H1 (cell line): Measurements from ENCODE around the gene RBM44. TPM values are rescaled to one million over a fixed set of nuclear protein-coding genes. Genes with fewer than 3 reads are reported as not detected.

Source experiments
- CTCF ChIA-PET: fragments of 300-600 bp; sonication (Branson Sonifier 250); formaldehyde crosslinking; loops from one replicate; lab custom pipeline; 2021; ENCODE audit not compliant: partially characterized antibody; lab: Charles Lee
- POLR2A ChIA-PET: fragments of 300-600 bp; sonication (Branson Sonifier 250); formaldehyde crosslinking; loops from one replicate; lab custom pipeline; 2021; ENCODE audit warnings: inconsistent platforms; ENCODE audit not compliant: partially characterized antibody; lab: Charles Lee
- DNase-seq, 2 experiments: peaks; one replicate each; pipeline versions ENCODE4 v3.0.0 to v3.0.0-alpha.2; 2010 to 2022; ENCODE audit warnings: low spot score in 2 of 2, low read depth in 1 of 2, mixed read lengths in 1 of 2
- FAIRE-seq: peaks from 2 replicates; lab custom pipeline; 2011; peaks lifted over from hg19 to GRCh38; lab: Jason Lieb, UNC
- H2AFZ ChIP-seq: 2 replicates; pipeline ENCODE4 v1.8.1; 2012; ENCODE audit warnings: low read length, inconsistent platforms
- H2AK5ac ChIP-seq: 2 replicates; pipeline ENCODE4 v1.6.1; 2013; ENCODE audit warnings: low read depth, low read length
- H2BK120ac ChIP-seq: replicated peaks from 2 replicates; pipeline ENCODE3; 2013; ENCODE audit warnings: low read depth, low read length, inconsistent platforms
- H2BK12ac ChIP-seq: 2 replicates; pipeline ENCODE4 v1.6.1; 2013; ENCODE audit warnings: low read depth, low read length
- H2BK15ac ChIP-seq: 2 replicates; pipeline ENCODE4 v1.6.1; 2013; ENCODE audit warnings: low read length
- H2BK20ac ChIP-seq: 2 replicates; pipeline ENCODE4 v1.6.1; 2013; ENCODE audit warnings: low read length
- H2BK5ac ChIP-seq: 2 replicates; pipeline ENCODE4 v1.6.1; 2013; ENCODE audit warnings: low read depth, low read length
- H3K14ac ChIP-seq: 2 replicates; pipeline ENCODE4 v1.6.1; 2013; ENCODE audit warnings: inconsistent platforms; ENCODE audit not compliant: insufficient read length
- H3K18ac ChIP-seq: 2 replicates; pipeline ENCODE4 v1.6.1; 2013; ENCODE audit warnings: low read length; ENCODE audit errors: extremely low read depth
- H3K23ac ChIP-seq: 2 replicates; pipeline ENCODE4 v1.6.1; 2013; ENCODE audit warnings: inconsistent platforms; ENCODE audit not compliant: insufficient read length
- H3K23me2 ChIP-seq: 2 replicates; pipeline ENCODE4 v1.6.1; 2013; ENCODE audit warnings: low read depth, low read length
- H3K27ac ChIP-seq: 2 replicates; pipeline ENCODE4 v1.6.1; 2011; ENCODE audit warnings: low read depth, low read length, inconsistent platforms
- H3K27me3 ChIP-seq, 4 experiments: replicated peaks in 1 of 4; 1 replicate in 1 of 4; 2 replicates in 3 of 4; pipeline versions ENCODE4 v1.6.1 to v1.8.1; 2011 to 2013; ENCODE audit warnings: low read length in 3 of 4, mild to moderate bottlenecking in 3 of 4, inconsistent platforms in 2 of 4, mixed read lengths in 2 of 4, moderate library complexity in 1 of 4; ENCODE audit not compliant: control insufficient read depth in 3 of 4, insufficient read depth in 3 of 4; ENCODE audit errors: extremely low read depth in 1 of 4
- H3K36me3 ChIP-seq, 4 experiments: 2 replicates each; pipeline versions ENCODE4 v1.6.1 to v1.8.1; 2011 to 2013; ENCODE audit warnings: mild to moderate bottlenecking in 4 of 4, low read length in 3 of 4, moderate library complexity in 2 of 4, control low read depth in 1 of 4, inconsistent platforms in 1 of 4; ENCODE audit not compliant: insufficient read depth in 4 of 4, control insufficient read depth in 2 of 4
- H3K4ac ChIP-seq: replicated peaks from 2 replicates; pipeline ENCODE3; 2013; ENCODE audit warnings: low read length, low read depth, mixed read lengths, inconsistent platforms; ENCODE audit not compliant: insufficient read length
- H3K4me1 ChIP-seq, 4 experiments: replicated peaks in 1 of 4; 1 replicate in 1 of 4; 2 replicates in 3 of 4; pipeline versions ENCODE4 v1.6.1 to v1.8.1; 2011 to 2013; ENCODE audit warnings: low read length in 3 of 4, inconsistent platforms in 2 of 4, mixed read lengths in 1 of 4; ENCODE audit not compliant: insufficient read depth in 4 of 4, control insufficient read depth in 3 of 4
- H3K4me2 ChIP-seq, 2 experiments: 2 replicates each; pipeline versions ENCODE4 v1.6.1 to v1.8.1; 2011 to 2013; ENCODE audit warnings: low read depth in 2 of 2, low read length in 2 of 2, control low read depth in 1 of 2, inconsistent platforms in 1 of 2, mild to moderate bottlenecking in 1 of 2; ENCODE audit not compliant: insufficient read depth in 1 of 2
- H3K4me3 ChIP-seq, 4 experiments: fragments of 200-600, 300-600 bp in 1 of 4; sonication (generic), shearing (Covaris generic), sonication (Bioruptor Twin) in 1 of 4; 2 replicates each; pipeline versions ENCODE4 v1.5.1 to v1.8.1; 2011 to 2016; ENCODE audit warnings: low read length in 4 of 4, low read depth in 3 of 4, control low read depth in 2 of 4, inconsistent platforms in 2 of 4, mild to moderate bottlenecking in 2 of 4, mixed read lengths in 1 of 4, moderate library complexity in 1 of 4; ENCODE audit not compliant: insufficient read depth in 2 of 4; ENCODE audit errors: extremely low read depth in 1 of 4
- H3K56ac ChIP-seq: replicated peaks from 2 replicates; pipeline ENCODE3; 2013; ENCODE audit warnings: low read depth, mild to moderate bottlenecking, mixed read lengths, low read length, inconsistent platforms; ENCODE audit not compliant: insufficient read length
- H3K79me1 ChIP-seq: 2 replicates; pipeline ENCODE4 v1.6.1; 2013; ENCODE audit warnings: low read depth, low read length, control low read depth
- H3K79me2 ChIP-seq, 2 experiments: 2 replicates each; pipeline versions ENCODE4 v1.6.1 to v1.8.1; 2012 to 2013; ENCODE audit warnings: low read length in 2 of 2, mild to moderate bottlenecking in 2 of 2, inconsistent platforms in 1 of 2; ENCODE audit not compliant: insufficient read depth in 2 of 2, control insufficient read depth in 1 of 2
- H3K9ac ChIP-seq, 4 experiments: replicated peaks in 1 of 4; 1 replicate in 1 of 4; 2 replicates in 3 of 4; pipeline versions ENCODE4 v1.6.1 to v1.8.1; 2011 to 2013; ENCODE audit warnings: low read depth in 3 of 4, low read length in 3 of 4, control low read depth in 2 of 4, mild to moderate bottlenecking in 2 of 4, moderate library complexity in 2 of 4, inconsistent platforms in 1 of 4; ENCODE audit errors: extremely low read depth in 1 of 4
- H3K9me3 ChIP-seq, 2 experiments: 2 replicates each; pipeline versions ENCODE4 v1.6.1 to v1.8.1; 2012 to 2013; ENCODE audit warnings: mild to moderate bottlenecking in 2 of 2, moderate library complexity in 2 of 2, control low read depth in 1 of 2, inconsistent platforms in 1 of 2, low read depth in 1 of 2, low read length in 1 of 2, mixed read lengths in 1 of 2; ENCODE audit not compliant: insufficient read depth in 2 of 2
- H4K20me1 ChIP-seq, 2 experiments: replicated peaks in 1 of 2; 2 replicates each; pipeline versions ENCODE3 to v1.8.1; 2011 to 2013; ENCODE audit warnings: inconsistent platforms in 2 of 2, low read length in 2 of 2, mild to moderate bottlenecking in 1 of 2; ENCODE audit not compliant: insufficient read depth in 2 of 2, control insufficient read depth in 1 of 2
- H4K5ac ChIP-seq: 2 replicates; pipeline ENCODE4 v1.6.1; 2013; ENCODE audit warnings: low read length, low read depth, mixed read lengths, inconsistent platforms; ENCODE audit not compliant: insufficient read length
- H4K8ac ChIP-seq: 2 replicates; pipeline ENCODE4 v1.8.0; 2013; ENCODE audit warnings: mild to moderate bottlenecking, moderate library complexity, low read length, inconsistent platforms; ENCODE audit not compliant: insufficient read depth; ENCODE audit errors: extremely low read depth
- H4K91ac ChIP-seq: replicated peaks from 2 replicates; pipeline ENCODE3; 2013; ENCODE audit warnings: low read length, mixed read lengths, inconsistent platforms; ENCODE audit not compliant: insufficient read length
- EP300 ChIP-seq, 2 experiments: IDR thresholded peaks; 1 replicate in 1 of 2; 2 replicates in 1 of 2; pipeline ENCODE4 v1.6.1; 2011 to 2012; ENCODE audit warnings: low read depth in 2 of 2, low read length in 2 of 2, mild to moderate bottlenecking in 2 of 2, borderline replicate concordance in 1 of 2, inconsistent platforms in 1 of 2, moderate library complexity in 1 of 2
- EZH2 ChIP-seq: fragments of 200-600 bp; sonication (generic); IDR thresholded peaks from 2 replicates; pipeline ENCODE4 v1.7.1; 2012; ENCODE audit warnings: low read depth, mild to moderate bottlenecking, moderate library complexity, low read length, inconsistent platforms; ENCODE audit not compliant: severe bottlenecking
- MAFK ChIP-seq: IDR thresholded peaks from 2 replicates; pipeline ENCODE4 v1.6.1; 2012; ENCODE audit warnings: low read depth, mild to moderate bottlenecking, improper control_type of control experiment, low read length
- SAP30 ChIP-seq: fragments of 300-600 bp; sonication (generic); IDR thresholded peaks from 2 replicates; pipeline ENCODE4 v1.7.1; 2012; ENCODE audit warnings: low read length, moderate library complexity, mild to moderate bottlenecking, inconsistent platforms; ENCODE audit not compliant: insufficient read depth, insufficient replicate concordance
- SIRT6 ChIP-seq: IDR thresholded peaks from one replicate; pipeline ENCODE4 v1.7.1; 2012; ENCODE audit warnings: low read length, inconsistent platforms
- SP4 ChIP-seq: IDR thresholded peaks from 2 replicates; pipeline ENCODE4 v1.6.1; 2012; ENCODE audit warnings: low read length, inconsistent platforms
- WGBS, 2 experiments: shearing (Covaris generic) in 1 of 2; methylation state at CpG; one replicate each; pipeline versions ENCODE4 v1.1.6 to v1.1.7; 2013 to 2015; ENCODE audit warnings: low lambda C conversion rate in 2 of 2, mixed read lengths in 2 of 2, inconsistent platforms in 1 of 2, low coverage in 1 of 2, missing lambda C conversion rate in 1 of 2; ENCODE audit not compliant: insufficient replicate concordance in 2 of 2, insufficient coverage in 1 of 2, insufficient read length in 1 of 2; ENCODE audit errors: extremely low coverage in 1 of 2, missing lambda C conversion rate in 1 of 2; 5-methylcytosine and 5-hydroxymethylcytosine counted together
- polyA plus RNA-seq, 7 experiments: library from polyadenylated mRNA; depleted of rRNA in 3 of 7; stranded (reverse) in 5 of 7; unstranded in 2 of 7; fragments of >200 nt in 5 of 7; fragments of 200-250 nt in 2 of 7; gene quantifications; 1 replicate in 5 of 7; 2 replicates in 1 of 7; 4 replicates in 1 of 7; pipeline versions ENCODE4 v1.2.1 to v1.2.3, GENCODE V29; 2011 to 2013; ENCODE audit warnings: missing spikeins in 2 of 7, mixed read lengths in 2 of 7
- total RNA-seq: library from RNA; stranded (reverse); fragmentation: NEBNext Ultra II Directional; extraction: Animal tissue kit (Norgen Biotek cat#: 25700); gene quantifications from 2 replicates; pipeline ENCODE4 v1.2.1, GENCODE V29; 2021

RBM44 gene
- total and polyA plus RNA-seq, 2 of the 8 experiments (the other 6 are each of a cell fraction or from before 2014, with no cell fraction given): 0.12 to 0.43 TPM

DNA sequence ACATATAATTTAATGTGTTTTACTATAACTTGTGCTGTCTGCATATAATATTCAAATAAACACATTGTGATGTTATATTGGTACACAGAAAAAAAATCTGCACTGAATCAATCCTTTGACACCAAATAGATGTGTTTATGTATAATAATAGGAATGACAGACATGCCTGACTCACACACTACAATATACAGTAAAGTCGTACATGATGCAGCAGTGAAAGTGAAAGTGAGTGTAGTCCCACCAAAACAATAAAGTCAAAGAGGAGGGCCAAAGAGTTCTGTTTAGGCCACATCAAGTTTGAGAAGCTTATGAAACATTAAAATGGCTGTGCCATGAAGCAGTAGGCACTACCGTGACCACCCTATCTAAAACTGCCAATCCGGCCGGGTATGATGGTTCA lies 8.2 kb upstream of the RBM44 start:
- no peak overlapping the region for H2AK5ac ChIP-seq

More for the DNA sequence above, 8.2 kb upstream of the RBM44 start:
- no peak for FAIRE-seq
- no peak overlapping the region for H3K23ac ChIP-seq
- no peak overlapping the region for H3K27ac ChIP-seq
- H4K20me1 ChIP-seq: no peaks in the 10 kb centered on the region
- no peaks in the 10 kb centered on the region for H3K4me1 ChIP-seq
- H3K56ac ChIP-seq: no peak overlapping the region
- H4K5ac ChIP-seq: no peak overlapping the region
- H3K4ac ChIP-seq: no peak overlapping the region
- H2AFZ ChIP-seq: no peak overlapping the region
- CTCF ChIA-PET: interaction anchor here (0.6 to 1.7 kb wide), 6 partner anchors 12 to 46 kb away, joined by 3 to 5 read pairs (median 3); no protein-coding TSS in a partner anchor
- H2BK12ac ChIP-seq: no peak overlapping the region
- H3K23me2 ChIP-seq: no peaks in the 10 kb centered on the region
- POLR2A ChIA-PET: no interaction called here
- no peak for DNase-seq
- no peaks in the 10 kb centered on the region for H3K79me1 ChIP-seq
- H4K91ac ChIP-seq: no peak overlapping the region
- H3K4me2 ChIP-seq: no peak overlapping the region
- peaks cover 0 to 3% (median 0%) of the 10 kb centered on the region in 4 experiments; a peak in 2 of 8 replicates for H3K36me3 ChIP-seq
- no peak overlapping the region for H3K4me3 ChIP-seq
- peaks cover 16 to 17% of the 10 kb centered on the region in 2 experiments for H3K9me3 ChIP-seq
- H3K14ac ChIP-seq: no peak overlapping the region
- no peak overlapping the region for H3K9ac ChIP-seq
- no peak overlapping the region for H2BK5ac ChIP-seq
- H3K27me3 ChIP-seq: no peaks in the 10 kb centered on the region; a peak in 1 of 7 replicates
- H2BK20ac ChIP-seq: no peak overlapping the region
- no peak overlapping the region for H3K18ac ChIP-seq
- WGBS, 2 experiments: 99% methylated on average over 4 of the region's 4 CpGs; no CpG with 5 or more reads in 1 of the 2 experiments
- H2BK15ac ChIP-seq: no peak overlapping the region
- H2BK120ac ChIP-seq: no peak overlapping the region
- H4K8ac ChIP-seq: no peak overlapping the region
- TF ChIP-seq SP4 (no peak), SAP30 (no peak), SIRT6 (no peak), EZH2 (no peak), MAFK (no peak), EP300 (IDR thresholded peaks at IDR 0.05; ENCODE audit: borderline replicate concordance in 1 of 2, low read depth in 2 of 2, low read length in 2 of 2) (no peak)
- H3K79me2 ChIP-seq: no peaks in the 10 kb centered on the region
